NCI-H1694 treated with DMSO at 0.1 percent for 48 hours (cell line): ENCODE data around the gene CST1.
"Not testable (repeated sequence)": the region's sequence is repeated elsewhere in the genome, so short reads cannot be mapped to it uniquely, and the experiment has no call there.

ENCODE experiments used
- DNase-seq: peaks from one replicate; lab custom pipeline; 2025; lab: John Stamatoyannopoulos, UW

CST1 gene

GRCh38 chr20:23754731-23755130 is 4.0 kb upstream of the CST1 start:
- no peak for DNase-seq

GRCh38 chr20:23753589-23753988 is 2.9 kb upstream of the CST1 start:
- no peak for DNase-seq

- DNase-seq, result no peak
These were observed 2.4 kb upstream of the CST1 start for GRCh38 chr20:23753194-23753548.

GRCh38 chr20:23752481-23753193 is 1.9 kb upstream of the CST1 start:
- DNase-seq, result no peak

GRCh38 chr20:23752019-23752418 is 1.3 kb upstream of the CST1 start:
- DNase-seq, result no peak

GRCh38 chr20:23749746-23750145 is 989 bp downstream of the CST1 start:
- DNase-seq, result no peak

GRCh38 chr20:23748975-23749374 is 1.8 kb downstream of the CST1 start:
- not testable (repeated sequence) for DNase-seq

GRCh38 chr20:23747551-23747950 is 3.2 kb downstream of the CST1 start:
- DNase-seq, result not testable (repeated sequence)

GRCh38 chr20:23747092-23747491 is 3.6 kb downstream of the CST1 start:
- DNase-seq, result not testable (repeated sequence)

GRCh38 chr20:23746321-23746720 is 4.4 kb downstream of the CST1 start:
- DNase-seq, result no peak

- DNase-seq, result no peak
These were observed 5.5 kb downstream of the CST1 start for GRCh38 chr20:23745247-23745646.

- DNase-seq, result no peak
These were observed 5.9 kb downstream of the CST1 start for GRCh38 chr20:23744817-23745216.

- DNase-seq, result not testable (repeated sequence)
These were observed 15.3 kb downstream of the CST1 start for GRCh38 chr20:23735391-23735790.

- DNase-seq, result not testable (repeated sequence)
These were observed 15.8 kb downstream of the CST1 start for GRCh38 chr20:23734949-23735348.

- DNase-seq, result not testable (repeated sequence)
These were observed 16.3 kb downstream of the CST1 start for GRCh38 chr20:23734440-23734839.

- DNase-seq, result no peak
These were observed 23.7 kb downstream of the CST1 start for GRCh38 chr20:23727016-23727415.

- DNase-seq, result no peak
These were observed 25.6 kb downstream of the CST1 start for GRCh38 chr20:23725102-23725501.

GRCh38 chr20:23723659-23724307 is 27.0 kb downstream of the CST1 start:
- not testable (repeated sequence) for DNase-seq

GRCh38 chr20:23722851-23723250 is 27.9 kb downstream of the CST1 start:
- not testable (repeated sequence) for DNase-seq

GRCh38 chr20:23721962-23722361 is 28.8 kb downstream of the CST1 start:
- no peak for DNase-seq

GRCh38 chr20:23719351-23719750 is 31.4 kb downstream of the CST1 start:
- DNase-seq, result not testable (repeated sequence)

- not testable (repeated sequence) for DNase-seq
These were observed 39.0 kb downstream of the CST1 start for GRCh38 chr20:23711778-23712177.

- no peak for DNase-seq
These were observed 40.0 kb downstream of the CST1 start for GRCh38 chr20:23710771-23711170.

GRCh38 chr20:23705895-23706294 is 44.8 kb downstream of the CST1 start:
- no peak for DNase-seq
